Endothelial cell of umbilical vein (primary cell): ENCODE data around the gene METTL24. TPM values are rescaled to one million over a fixed set of nuclear protein-coding genes. Genes with fewer than 3 reads are reported as not detected.

Source experiments
- Bru-seq: library from RNA; stranded (reverse); fragments of 400-500 nt; gene quantifications from one replicate; lab custom pipeline; 2021; lab: Mats Ljungman, UMichigan
- BruChase-seq, 2 experiments: library from RNA; stranded (reverse); fragments of 400-500 nt; gene quantifications; one replicate each; lab custom pipeline; 2021; lab: Mats Ljungman, UMichigan
- BruUV-seq: library from RNA; stranded (reverse); fragments of 400-500 nt; replicated peaks from 2 replicates; lab custom pipeline; 2021; lab: Mats Ljungman, UMichigan
- CTCF ChIA-PET: fragments of 300-600, 350-600 bp; sonication (Branson Sonifier 250); formaldehyde crosslinking; loops from one replicate; lab custom pipeline; 2021; ENCODE audit warnings: antibody characterized with exemption, inconsistent platforms; lab: Charles Lee
- POLR2A ChIA-PET: fragments of 300-600, 350-600 bp; sonication (Branson Sonifier 250); formaldehyde crosslinking; loops from one replicate; lab custom pipeline; 2021; ENCODE audit warnings: antibody characterized with exemption, inconsistent platforms; lab: Charles Lee
- DNase-seq: peaks from one replicate; pipeline ENCODE4 v3.0.0-alpha.2; 2011; ENCODE audit warnings: low read depth, low spot score
- FAIRE-seq: peaks from 2 replicates; lab custom pipeline; 2011; peaks lifted over from hg19 to GRCh38; lab: Jason Lieb, UNC
- H2AFZ ChIP-seq: 2 replicates; pipeline ENCODE4 v1.6.0; 2012; ENCODE audit warnings: low read depth, low read length, control low read depth, inconsistent platforms
- H3K27ac ChIP-seq: 2 replicates; pipeline ENCODE4 v1.5.1; 2011; ENCODE audit warnings: low read depth, mild to moderate bottlenecking, control low read depth, low read length, moderate library complexity; ENCODE audit not compliant: insufficient read depth
- H3K27me3 ChIP-seq, 2 experiments: 2 replicates each; pipeline versions ENCODE4 v1.6.0 to v1.6.1; 2011; ENCODE audit warnings: low read length in 2 of 2, mixed read lengths in 1 of 2; ENCODE audit not compliant: control insufficient read depth in 2 of 2, insufficient read depth in 2 of 2
- H3K36me3 ChIP-seq, 2 experiments: 2 replicates in 1 of 2; 3 replicates in 1 of 2; pipeline ENCODE4 v1.5.1; 2011; ENCODE audit warnings: low read length in 2 of 2, mild to moderate bottlenecking in 1 of 2, moderate library complexity in 1 of 2; ENCODE audit not compliant: control insufficient read depth in 2 of 2, insufficient read depth in 2 of 2; ENCODE audit errors: extremely low read depth in 1 of 2
- H3K4me1 ChIP-seq: 3 replicates; pipeline ENCODE4 v1.5.1; 2011; ENCODE audit warnings: mild to moderate bottlenecking, low read length; ENCODE audit not compliant: control insufficient read depth, insufficient read depth; ENCODE audit errors: extremely low read depth
- H3K4me2 ChIP-seq: 2 replicates; pipeline ENCODE4 v1.6.1; 2011; ENCODE audit warnings: low read length, control low read depth, mixed read lengths; ENCODE audit not compliant: insufficient read depth
- H3K4me3 ChIP-seq, 3 experiments: fragments of 200-600 bp in 1 of 3; sonication (generic), shearing (Covaris generic) in 1 of 3; replicated peaks in 1 of 3; 2 replicates each; pipeline ENCODE4 v1.5.1; 2011 to 2016; ENCODE audit warnings: control low read depth in 3 of 3, low read length in 3 of 3, mild to moderate bottlenecking in 2 of 3, inconsistent platforms in 1 of 3, low read depth in 1 of 3, moderate library complexity in 1 of 3; ENCODE audit not compliant: insufficient read depth in 1 of 3
- H3K79me2 ChIP-seq: 2 replicates; pipeline ENCODE4 v1.6.0; 2012; ENCODE audit warnings: low read length, inconsistent platforms; ENCODE audit not compliant: control insufficient read depth, insufficient read depth
- H3K9ac ChIP-seq: replicated peaks from 2 replicates; pipeline ENCODE3; 2011; ENCODE audit warnings: low read length, control low read depth; ENCODE audit not compliant: insufficient read depth; ENCODE audit errors: extremely low read depth
- H3K9me1 ChIP-seq: replicated peaks from 3 replicates; pipeline ENCODE4 v1.6.0; 2011; ENCODE audit warnings: mild to moderate bottlenecking, low read length; ENCODE audit not compliant: control insufficient read depth, insufficient read depth; ENCODE audit errors: extremely low read depth
- H3K9me3 ChIP-seq: replicated peaks from 2 replicates; pipeline ENCODE4 v1.5.1; 2012; ENCODE audit warnings: low read length, inconsistent platforms; ENCODE audit not compliant: control insufficient read depth, insufficient read depth
- H4K20me1 ChIP-seq: replicated peaks from 2 replicates; pipeline ENCODE3; 2011; ENCODE audit warnings: mild to moderate bottlenecking, low read length; ENCODE audit not compliant: control insufficient read depth, insufficient read depth; ENCODE audit errors: extremely low read depth
- EZH2 ChIP-seq: IDR thresholded peaks from 2 replicates; pipeline ENCODE4 v1.6.1; 2012; ENCODE audit warnings: borderline replicate concordance, low read depth, mild to moderate bottlenecking, moderate library complexity, low read length, inconsistent platforms; ENCODE audit not compliant: severe bottlenecking
- dilution Hi-C: fragments of 300-500 bp; cut with MboI; formaldehyde crosslinking; loops from one replicate; pipeline ENCODE4 v1.15.0; 2019; ENCODE audit warnings: low sequenced_read_pairs; ENCODE audit not compliant: extremely low pct_ligation_motif_present
- intact Hi-C: fragments of 100-400 bp; cut with micrococcal nuclease; formaldehyde crosslinking; loops from one replicate; pipeline ENCODE4 v1.10.0; 2022
- long read RNA-seq: library from polyadenylated mRNA; stranded (forward); transcript quantifications from one replicate; pipeline ENCODE4 v2.0.0, GENCODE V29; 2021
- polyA minus RNA-seq, 3 experiments: library from RNA; depleted of rRNA, polyadenylated mRNA; stranded (reverse); fragments of >200 nt; gene quantifications; 1 replicate in 1 of 3; 2 replicates in 2 of 3; pipeline ENCODE4 v1.2.3, GENCODE V29; 2011
- polyA plus RNA-seq, 4 experiments: library from polyadenylated mRNA; depleted of rRNA in 3 of 4; stranded (reverse) in 3 of 4; unstranded in 1 of 4; fragments of >200 nt; gene quantifications; 2 replicates each; pipeline versions ENCODE4 v1.2.1 to v1.2.3, GENCODE V29; 2011 to 2012; ENCODE audit warnings: missing spikeins in 1 of 4
- total RNA-seq: library from RNA; stranded (reverse); gene quantifications from 2 replicates; pipeline ENCODE4 v1.2.3, GENCODE V29; 2021
- TF ChIP-seq, protein P1 (sequence below), 2 donors: IDR thresholded peaks; 1 replicate in 1 of 2; 2 replicates in 1 of 2; pipeline ENCODE4 v1.5.1; 2011; ENCODE audit warnings: low read length in 2 of 2, mild to moderate bottlenecking in 2 of 2, moderate library complexity in 2 of 2, control low read depth in 1 of 2, inconsistent platforms in 1 of 2, low read depth in 1 of 2; ENCODE audit not compliant: insufficient read depth in 1 of 2; ENCODE audit errors: extremely low read depth in 1 of 2

Gene METTL24, protein sequence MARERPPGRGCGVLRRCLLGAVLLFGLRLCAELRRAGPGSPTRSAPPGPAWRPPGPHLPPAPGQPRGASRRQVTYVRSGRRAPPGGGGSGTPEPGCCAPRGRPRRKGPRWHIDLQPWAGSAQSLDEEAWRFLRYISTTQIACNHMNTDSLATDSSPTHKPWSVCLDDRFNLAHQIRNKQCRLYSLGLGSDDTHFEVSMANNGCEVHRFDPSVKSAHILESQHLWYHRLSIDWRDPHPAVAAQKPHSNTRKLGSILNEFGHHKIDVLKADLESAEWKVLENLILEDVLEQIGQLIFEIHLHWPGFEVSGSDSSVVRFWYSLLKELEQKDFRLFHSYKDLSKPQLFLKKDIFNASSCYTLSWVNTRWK
- total RNA-seq (not detected in 2 replicates), polyA plus RNA-seq (not detected in 2 replicates), polyA minus RNA-seq (not detected in 2 replicates), Bru-seq, nascent RNA (percentile 3 among the genes with signal in this experiment), BruChase-seq, experiment 1, labeled RNA remaining after a 6-hour chase (not detected), BruChase-seq, experiment 2, labeled RNA remaining after a 2-hour chase (not detected)
- polyA plus RNA-seq (2011; cell fraction: cytosol; rRNA removed), result not detected in 2 replicates
- not detected in 2 replicates for polyA plus RNA-seq (2011; cell fraction: nucleus; rRNA removed)
- polyA plus RNA-seq (2012), result not detected in 2 replicates
- polyA minus RNA-seq (2011; cell fraction: cytosol; rRNA and poly(A)+ RNA removed), result not detected
- polyA minus RNA-seq (2011; cell fraction: nucleus; rRNA and poly(A)+ RNA removed), result not detected in 2 replicates
- long read RNA-seq, result 0 reads

DNA sequence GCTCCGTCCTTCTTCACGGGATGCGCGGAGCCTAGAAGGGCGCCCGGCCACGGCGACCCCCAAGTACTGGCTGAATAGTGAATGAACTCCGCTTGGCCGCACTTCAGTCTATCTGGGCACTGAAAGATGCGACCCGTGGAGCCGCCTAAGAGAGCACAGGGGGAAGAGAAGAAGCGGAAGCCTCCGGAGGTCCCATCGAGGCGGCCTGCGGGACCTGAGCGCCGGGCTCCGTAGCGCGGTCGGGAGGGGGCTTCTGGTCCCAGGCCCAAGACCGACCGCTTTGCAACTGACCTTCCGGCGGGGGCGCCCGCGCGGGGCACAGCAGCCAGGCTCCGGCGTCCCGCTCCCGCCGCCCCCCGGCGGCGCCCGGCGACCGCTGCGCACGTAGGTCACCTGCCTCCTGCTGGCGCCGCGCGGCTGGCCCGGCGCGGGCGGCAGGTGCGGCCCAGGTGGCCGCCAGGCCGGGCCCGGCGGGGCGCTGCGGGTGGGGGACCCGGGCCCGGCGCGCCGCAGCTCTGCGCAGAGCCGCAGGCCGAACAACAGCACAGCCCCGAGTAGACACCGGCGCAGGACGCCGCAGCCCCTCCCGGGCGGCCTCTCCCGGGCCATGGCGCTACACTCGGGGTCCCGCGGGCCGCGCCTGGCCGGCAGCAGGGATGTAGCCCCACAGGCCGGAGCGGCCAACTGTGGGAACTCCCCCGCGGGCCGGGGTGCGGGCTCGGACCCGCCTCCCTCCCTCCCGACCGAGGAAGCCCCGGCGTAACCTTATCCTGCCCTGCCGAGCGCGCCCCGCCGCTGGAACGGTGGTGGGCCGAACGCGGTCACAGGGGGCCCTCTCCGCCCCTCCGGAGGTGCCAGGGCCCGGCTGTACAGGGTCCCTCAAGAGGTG, at the start of gene METTL24:
Gene METTL24, minus strand, starts transcription at position 686 of the 889 bp plus-strand sequence. Its CDS starts 77 bp downstream, at position 609.
- FAIRE-seq, result no peak
- peaks cover 36 to 62% of the 10 kb centered on the region in 2 experiments for H3K27me3 ChIP-seq

More for the DNA sequence above, at the start of gene METTL24:
- no peak for DNase-seq
- dilution Hi-C loops (no loop called here), intact Hi-C loops (no loop called here)
- H4K20me1 ChIP-seq, result no peaks in the 10 kb centered on the region
- H3K27ac ChIP-seq, result no peak within 1 kb of the TSS
- no peak within 1 kb of the TSS for H3K4me3 ChIP-seq
- H3K79me2 ChIP-seq, result no peaks in the 10 kb centered on the region
- H3K4me2 ChIP-seq, result no peak within 1 kb of the TSS
- no peaks in the 10 kb centered on the region for H3K36me3 ChIP-seq
- BruUV-seq, result no TSS peak
- no peaks in the 10 kb centered on the region for H3K9me3 ChIP-seq
- no peaks in the 10 kb centered on the region for H3K9me1 ChIP-seq
- CTCF ChIA-PET, result no interaction called here
- H2AFZ ChIP-seq, result no peak within 1 kb of the TSS
- TF ChIP-seq, protein P1, sequence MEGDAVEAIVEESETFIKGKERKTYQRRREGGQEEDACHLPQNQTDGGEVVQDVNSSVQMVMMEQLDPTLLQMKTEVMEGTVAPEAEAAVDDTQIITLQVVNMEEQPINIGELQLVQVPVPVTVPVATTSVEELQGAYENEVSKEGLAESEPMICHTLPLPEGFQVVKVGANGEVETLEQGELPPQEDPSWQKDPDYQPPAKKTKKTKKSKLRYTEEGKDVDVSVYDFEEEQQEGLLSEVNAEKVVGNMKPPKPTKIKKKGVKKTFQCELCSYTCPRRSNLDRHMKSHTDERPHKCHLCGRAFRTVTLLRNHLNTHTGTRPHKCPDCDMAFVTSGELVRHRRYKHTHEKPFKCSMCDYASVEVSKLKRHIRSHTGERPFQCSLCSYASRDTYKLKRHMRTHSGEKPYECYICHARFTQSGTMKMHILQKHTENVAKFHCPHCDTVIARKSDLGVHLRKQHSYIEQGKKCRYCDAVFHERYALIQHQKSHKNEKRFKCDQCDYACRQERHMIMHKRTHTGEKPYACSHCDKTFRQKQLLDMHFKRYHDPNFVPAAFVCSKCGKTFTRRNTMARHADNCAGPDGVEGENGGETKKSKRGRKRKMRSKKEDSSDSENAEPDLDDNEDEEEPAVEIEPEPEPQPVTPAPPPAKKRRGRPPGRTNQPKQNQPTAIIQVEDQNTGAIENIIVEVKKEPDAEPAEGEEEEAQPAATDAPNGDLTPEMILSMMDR (IDR thresholded peaks at IDR 0.05; ENCODE audit: extremely low read depth in 1 of 2, insufficient read depth in 1 of 2, low read depth in 1 of 2, low read length in 2 of 2), result no peak
- peak; percentile 91 for TF ChIP-seq EZH2
- no peak within 1 kb of the TSS for H3K9ac ChIP-seq
- POLR2A ChIA-PET, result no interaction called here
- H3K4me1 ChIP-seq, result no peaks in the 10 kb centered on the region
